Cardiac fibroblast (primary cell): ENCODE data around the gene GFPT2.

Source experiments
- DNase-seq, 2 donors: peaks; one replicate each; pipeline versions ENCODE4 v3.0.0 to v3.0.0-alpha.2; 2010; ENCODE audit warnings: low read depth in 2 of 2
- H3K4me3 ChIP-seq, 2 donors: replicated peaks in 1 of 2; 1 replicate in 1 of 2; 2 replicates in 1 of 2; pipeline ENCODE4 v1.5.1; 2011; ENCODE audit warnings: low read depth in 2 of 2, low read length in 2 of 2, mild to moderate bottlenecking in 2 of 2, moderate library complexity in 1 of 2
- CTCF ChIP-seq: IDR thresholded peaks from one replicate; pipeline ENCODE4 v1.5.1; 2011; ENCODE audit warnings: low read depth, mild to moderate bottlenecking, low read length, inconsistent platforms

GFPT2 gene

GRCh38 chr5:180334751-180335613 is 18.2 kb downstream of the GFPT2 start:
- no peak for TF ChIP-seq CTCF
- no peak for DNase-seq
- no peak overlapping the region for H3K4me3 ChIP-seq

- no peak overlapping the region for H3K4me3 ChIP-seq
- no peak for DNase-seq
- TF ChIP-seq CTCF = no peak
Observed at GRCh38 chr5:180334176-180334575, 19.0 kb downstream of the GFPT2 start.

- H3K4me3 ChIP-seq = no peak overlapping the region
- DNase-seq = peak; percentile 60 to 93
- TF ChIP-seq CTCF = no peak
Observed at GRCh38 chr5:180333661-180334060, 19.5 kb downstream of the GFPT2 start.

- H3K4me3 ChIP-seq = no peak overlapping the region
- peak in 1 of 2 donors; percentile 31 for DNase-seq
- no peak for TF ChIP-seq CTCF
Observed at GRCh38 chr5:180332861-180333260, 20.3 kb downstream of the GFPT2 start.

- peak; percentile 31 for TF ChIP-seq CTCF
- DNase-seq = peak; percentile 38 to 59
- no peak overlapping the region for H3K4me3 ChIP-seq
Observed at GRCh38 chr5:180332051-180332517, 21.1 kb downstream of the GFPT2 start.

GRCh38 chr5:180331647-180331950 is 21.5 kb downstream of the GFPT2 start:
- H3K4me3 ChIP-seq = peak overlapping the region in 1 of 2 donors; percentile 2
- no peak for DNase-seq
- no peak for TF ChIP-seq CTCF
